ENCODE measurements around the gene WDR93. TPM values are rescaled to one million over a fixed set of nuclear protein-coding genes. Genes with fewer than 3 reads are reported as not detected.

WDR93 gene
- total RNA-seq, 2 donors from 2014 or later, result not detected

DNA sequence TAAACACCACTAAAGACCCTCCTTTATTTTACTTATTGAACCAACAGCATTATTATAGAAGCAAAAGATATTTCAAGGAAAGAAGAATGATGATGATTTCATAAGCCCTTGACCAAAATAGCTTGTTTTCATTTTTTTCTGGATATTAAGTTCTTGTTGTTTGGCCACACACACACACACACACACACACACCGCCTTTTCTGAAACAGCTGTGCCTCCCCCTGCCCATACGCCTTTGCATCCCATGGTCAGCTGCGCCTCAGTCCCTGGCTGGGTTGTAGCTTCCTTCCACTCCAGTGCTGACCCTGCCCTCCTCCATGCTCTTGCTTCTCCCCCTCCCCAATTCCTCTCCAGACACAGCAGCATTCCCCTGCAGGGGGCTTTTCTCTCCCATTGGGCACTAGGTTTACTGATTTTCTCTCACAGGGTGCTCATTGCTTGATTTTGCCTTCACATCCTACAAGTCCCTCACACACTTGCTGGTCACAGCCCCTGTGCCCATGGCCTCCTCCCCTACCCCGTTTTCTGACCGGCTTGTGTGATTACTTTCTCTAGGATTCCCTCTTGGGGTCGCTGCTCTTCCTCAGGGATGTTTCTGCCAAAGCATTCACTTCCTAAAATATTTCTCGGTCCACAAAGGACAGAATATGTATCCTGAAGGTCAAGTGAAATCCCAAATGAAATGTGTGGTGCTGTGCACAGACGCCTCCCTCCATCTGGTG lies 42.0 kb downstream of the WDR93 start:
- Histone ChIP-seq H3K4me1 (ENCODE audit: control insufficient read depth in 1 of 2, low read depth in 2 of 2) (no peaks in the 10 kb centered on the region), H3K36me3 (no peaks in the 10 kb centered on the region), H3K27ac (no peak overlapping the region), H3K27me3 (replicated peaks; ENCODE audit: insufficient read depth) (no peaks in the 10 kb centered on the region), H3K4me3 (no peak overlapping the region), H3K9me3 (no peaks in the 10 kb centered on the region)
- ATAC-seq (ENCODE audit: insufficient number of reproducible peaks, low FRiP score, low read depth) (no peak), DNase-seq (ENCODE audit: low spot score) (no peak)
- no peak for TF ChIP-seq CTCF (IDR thresholded peaks at IDR 0.05)

DNA sequence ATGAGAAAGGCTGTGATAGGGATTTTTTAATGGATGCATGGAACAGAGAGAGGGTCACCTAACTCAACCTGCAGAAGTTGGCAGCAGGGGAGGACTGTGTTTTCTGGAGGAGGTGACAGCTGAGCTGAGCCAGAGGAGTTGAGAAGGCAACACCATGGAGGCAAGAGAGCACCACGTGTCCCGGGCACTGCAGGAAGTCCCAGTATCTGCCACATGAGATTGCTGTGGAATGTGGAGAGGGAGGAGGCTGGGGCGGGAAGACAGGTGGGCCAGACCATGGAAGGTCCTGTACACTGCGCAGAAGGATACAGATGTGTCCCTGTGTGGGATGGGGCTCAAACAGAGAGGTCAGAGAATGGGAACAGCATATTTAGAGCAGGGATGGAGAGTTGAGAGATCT lies 45.2 kb downstream of the WDR93 start:
- H3K9me3 ChIP-seq, result no peaks in the 10 kb centered on the region
- no peak overlapping the region for H3K27ac ChIP-seq
- no peaks in the 10 kb centered on the region for H3K36me3 ChIP-seq
- TF ChIP-seq CTCF (IDR thresholded peaks at IDR 0.05), result no peak
- ATAC-seq (ENCODE audit: insufficient number of reproducible peaks, low FRiP score, low read depth) (no peak), DNase-seq (ENCODE audit: low spot score) (no peak)
- H3K4me3 ChIP-seq, result no peak overlapping the region
- H3K4me1 ChIP-seq (ENCODE audit: control insufficient read depth in 1 of 2, low read depth in 2 of 2), result no peaks in the 10 kb centered on the region
- no peaks in the 10 kb centered on the region for H3K27me3 ChIP-seq (replicated peaks; ENCODE audit: insufficient read depth)

DNA sequence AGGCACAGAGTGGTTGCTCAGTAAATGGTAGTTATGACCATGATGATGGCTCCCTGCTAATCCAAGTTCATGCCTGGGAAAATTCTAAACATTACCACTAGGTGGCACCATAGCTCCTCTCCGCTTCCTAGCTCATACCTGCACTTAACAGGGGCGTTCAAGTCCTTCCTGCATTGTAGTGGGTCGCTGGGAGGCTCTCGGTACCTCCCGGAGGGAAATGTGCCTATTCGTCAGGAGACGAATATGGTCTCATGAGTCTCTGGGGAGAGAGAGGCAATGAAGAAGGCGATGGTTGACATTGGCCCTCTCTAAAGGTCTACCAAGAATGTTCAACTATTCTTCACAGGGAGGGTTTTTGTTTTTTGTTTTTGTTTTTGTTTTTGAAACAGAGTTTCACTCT lies 49.5 kb downstream of the WDR93 start:
- Histone ChIP-seq H3K4me3 (no peak overlapping the region), H3K36me3 (no peaks in the 10 kb centered on the region), H3K4me1 (ENCODE audit: control insufficient read depth in 1 of 2, low read depth in 2 of 2) (no peaks in the 10 kb centered on the region), H3K27me3 (replicated peaks; ENCODE audit: insufficient read depth) (no peaks in the 10 kb centered on the region), H3K27ac (no peak overlapping the region), H3K9me3 (no peaks in the 10 kb centered on the region)
- peak; percentile 35 for ATAC-seq (ENCODE audit: insufficient number of reproducible peaks, low FRiP score, low read depth)
- DNase-seq (ENCODE audit: low spot score), result no peak
- TF ChIP-seq CTCF (IDR thresholded peaks at IDR 0.05), result peak; percentile 94

GRCh38 chr15:89743011-89743410 lies 52.4 kb downstream of the WDR93 start:
- no peaks in the 10 kb centered on the region for H3K9me3 ChIP-seq
- no peaks in the 10 kb centered on the region for H3K36me3 ChIP-seq
- H3K27ac ChIP-seq, result no peak overlapping the region
- H3K4me1 ChIP-seq (ENCODE audit: control insufficient read depth in 1 of 2, low read depth in 2 of 2), result no peaks in the 10 kb centered on the region
- TF ChIP-seq CTCF (IDR thresholded peaks at IDR 0.05), result no peak
- DNase-seq (ENCODE audit: low spot score), result no peak
- H3K27me3 ChIP-seq (replicated peaks; ENCODE audit: insufficient read depth), result no peaks in the 10 kb centered on the region
- no peak overlapping the region for H3K4me3 ChIP-seq
- ATAC-seq (ENCODE audit: insufficient number of reproducible peaks, low FRiP score, low read depth), result no peak

GRCh38 chr15:89743594-89743993 lies 53.0 kb downstream of the WDR93 start:
- H3K27me3 ChIP-seq (replicated peaks; ENCODE audit: insufficient read depth), result no peaks in the 10 kb centered on the region
- no peak for DNase-seq (ENCODE audit: low spot score)
- H3K9me3 ChIP-seq, result no peaks in the 10 kb centered on the region
- H3K36me3 ChIP-seq, result no peaks in the 10 kb centered on the region
- no peak for ATAC-seq (ENCODE audit: insufficient number of reproducible peaks, low FRiP score, low read depth)
- H3K4me3 ChIP-seq, result no peak overlapping the region
- no peak for TF ChIP-seq CTCF (IDR thresholded peaks at IDR 0.05)
- no peaks in the 10 kb centered on the region for H3K4me1 ChIP-seq (ENCODE audit: control insufficient read depth in 1 of 2, low read depth in 2 of 2)
- no peak overlapping the region for H3K27ac ChIP-seq

Measured in thoracic aorta (tissue), 2 donors.